Measurements from ENCODE around the gene PLPP3.

GRCh38 chr1:56448529-56449300 is 130.6 kb downstream of the PLPP3 start:
- TF ChIP-seq CTCF (conservative IDR thresholded peaks at IDR 0.05; ENCODE audit: low read depth, low read length) (no peak), EZH2 (IDR thresholded peaks at IDR 0.05; ENCODE audit: borderline replicate concordance, low read depth, low read length, poor library complexity, severe bottlenecking) (no peak)

All from A673 (cell line).